ENCODE measurements around the gene TBCE. TPM values are rescaled to one million over a fixed set of nuclear protein-coding genes. Genes with fewer than 3 reads are reported as not detected.

The TBCE gene
- total and polyA plus RNA-seq, 9 of the 15 experiments (the other 6 are each of a cell fraction or from before 2014, with no cell fraction given), result 52.6 to 92.1 (median 82.1) TPM

- no peak for TF ChIP-seq PTBP1 (IDR thresholded peaks at IDR 0.05; ENCODE audit: low read depth, low read length)
- TF ChIP-seq TSHZ1 (CRISPR knock-in tag; IDR thresholded peaks at IDR 0.05), result no peak
- peak; percentile 68 for TF ChIP-seq ATF3 (IDR thresholded peaks at IDR 0.05)
- no peak for TF ChIP-seq ATF3 (CRISPR knock-in tag; conservative IDR thresholded peaks at IDR 0.05)
- TF ChIP-seq FOXJ2 (tag; IDR thresholded peaks at IDR 0.05), result peak; percentile 94
- TF ChIP-seq KDM1A (IDR thresholded peaks at IDR 0.05), result peak in 1 of 2 experiments; percentile 14; a peak in 1 of 4 replicates
- TF ChIP-seq ZNF449 (CRISPR knock-in tag; IDR thresholded peaks at IDR 0.05), result 0 out of 2 replicates have a peak, but pooled peaks have one; percentile 6
- TF ChIP-seq MLX (CRISPR knock-in tag; conservative IDR thresholded peaks at IDR 0.05), result no peak
- no peak for TF ChIP-seq GTF3C2 (IDR thresholded peaks at IDR 0.05; ENCODE audit: borderline replicate concordance, extremely low read depth, insufficient read length)
- TF ChIP-seq ZNF75A (CRISPR knock-in tag; IDR thresholded peaks at IDR 0.05), result no peak
- no peak for TF ChIP-seq ELK3 (CRISPR knock-in tag; IDR thresholded peaks at IDR 0.05)
- TF ChIP-seq HMG20A (CRISPR knock-in tag; conservative IDR thresholded peaks at IDR 0.05), result no peak
- TF ChIP-seq BRD9 (IDR thresholded peaks at IDR 0.05; ENCODE audit: low read depth, partially characterized antibody), result peak; percentile 55
- TF ChIP-seq CBX1 (IDR thresholded peaks at IDR 0.05; ENCODE audit: low read depth), result peak; percentile 30; the same call in 1 of the 2 replicates
- no peak for TF ChIP-seq MCM5 (IDR thresholded peaks at IDR 0.05; ENCODE audit: low read depth)
Observed at GRCh38 chr1:235328271-235329138, 38.7 kb upstream of the TBCE start, which contains the start of gene GGPS1 (continued).
